HG03039 (cell line): ENCODE measurements around the gene STRADA.
"Not testable (repeated sequence)": the region's sequence is repeated elsewhere in the genome, so short reads cannot be mapped to it uniquely, and the experiment has no call there.

ENCODE experiments used
- ATAC-seq: cut with Tn5 transposase; IDR thresholded peaks from one replicate; pipeline ENCODE4 v1.9.1; 2021; ENCODE audit warnings: mild to moderate bottlenecking, moderate library complexity; ENCODE audit not compliant: unreplicated experiment

Gene STRADA

GRCh38 chr17:63758428-63758827, 16.8 kb upstream of the STRADA start:
- ATAC-seq = no peak

DNA sequence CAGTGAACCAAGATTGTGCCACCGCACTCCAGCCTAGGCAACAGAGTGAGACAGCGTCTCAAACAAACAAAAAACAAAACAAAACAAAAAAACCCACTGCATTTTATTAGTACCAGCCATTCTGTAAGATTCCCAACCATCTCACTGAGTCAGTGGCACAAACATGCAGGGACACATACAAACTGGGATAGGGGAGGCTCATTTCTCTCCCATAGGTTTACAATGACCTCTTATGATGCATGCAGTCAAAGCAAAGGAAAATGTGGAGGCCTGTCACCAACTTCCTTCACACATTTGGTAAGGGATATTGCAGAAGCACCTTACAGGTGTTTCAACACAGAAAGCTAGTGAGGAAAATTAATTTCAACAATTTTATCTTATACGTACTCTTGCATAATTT, 12.4 kb upstream of the STRADA start:
- ATAC-seq = no peak

- ATAC-seq = no peak
Measured at GRCh38 chr17:63753215-63753614, 11.6 kb upstream of the STRADA start.

GRCh38 chr17:63752707-63753106, 11.1 kb upstream of the STRADA start:
- no peak for ATAC-seq

- ATAC-seq = no peak
Measured at GRCh38 chr17:63751806-63752205, 10.2 kb upstream of the STRADA start.

DNA sequence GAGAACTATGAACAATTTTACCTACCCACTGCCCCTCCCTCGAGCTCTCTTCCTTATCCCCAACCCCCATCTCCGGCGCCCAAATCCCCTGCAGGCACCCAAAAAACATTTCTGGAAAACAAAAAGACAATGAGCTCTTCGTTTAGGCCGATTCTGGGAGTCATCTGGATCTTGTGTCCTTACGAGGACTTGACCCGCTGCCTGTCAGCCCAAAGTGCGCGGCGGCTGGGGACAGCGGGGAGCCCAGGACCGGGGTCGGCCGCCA, 524 bp downstream of the STRADA start:
- ATAC-seq = no peak

DNA sequence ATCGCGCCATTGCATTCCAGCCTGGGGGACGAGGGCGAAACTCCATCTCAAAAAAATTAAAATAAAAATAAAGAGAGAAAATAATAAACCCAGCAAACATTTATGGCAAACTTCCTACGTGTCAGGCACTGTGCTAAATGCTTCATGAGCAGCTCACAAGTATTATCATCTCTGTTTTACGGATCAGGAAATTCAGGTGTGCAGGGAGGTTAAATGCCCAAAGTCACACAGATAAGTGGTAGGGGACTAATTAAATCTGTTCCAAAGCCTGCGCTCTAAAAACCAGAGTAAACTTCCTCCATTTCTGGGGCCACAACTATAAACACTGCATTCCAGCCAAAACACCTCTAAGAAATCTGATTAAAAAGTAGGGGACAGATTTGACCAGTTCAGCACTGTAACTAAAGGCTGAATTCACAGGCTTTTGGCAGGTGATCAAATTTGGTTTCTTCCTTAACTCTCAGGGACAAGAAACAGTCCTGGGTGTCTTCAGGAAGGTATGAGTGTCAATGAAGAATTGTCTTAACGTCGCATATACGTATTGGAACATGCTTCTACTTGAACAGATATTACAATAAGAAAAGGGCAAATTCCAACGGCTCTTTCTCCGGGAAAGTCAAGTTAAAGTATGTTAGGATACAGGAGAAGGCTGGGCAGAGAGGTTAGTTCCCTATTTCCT, 996 bp downstream of the STRADA start:
- no peak for ATAC-seq

DNA sequence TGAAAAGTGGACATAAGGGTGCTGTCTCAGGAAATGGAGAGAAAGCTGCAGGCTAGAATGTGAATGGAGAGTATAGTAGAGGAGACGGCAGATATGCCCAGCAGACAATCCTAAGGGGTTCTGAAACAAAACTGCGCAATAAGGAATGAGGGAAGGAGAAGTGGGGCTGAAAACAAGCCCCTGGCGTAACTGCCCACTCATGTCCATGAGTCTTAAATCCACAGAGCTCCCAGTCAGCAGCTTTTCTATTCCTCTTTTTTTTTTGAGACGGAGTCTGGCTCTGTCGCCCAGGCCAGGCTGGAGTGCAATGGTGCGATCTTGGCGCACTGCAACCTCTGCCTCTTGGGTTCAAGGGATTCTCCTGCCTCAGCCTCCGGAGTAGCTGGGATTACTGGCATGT, 5.9 kb downstream of the STRADA start:
- ATAC-seq = no peak

DNA sequence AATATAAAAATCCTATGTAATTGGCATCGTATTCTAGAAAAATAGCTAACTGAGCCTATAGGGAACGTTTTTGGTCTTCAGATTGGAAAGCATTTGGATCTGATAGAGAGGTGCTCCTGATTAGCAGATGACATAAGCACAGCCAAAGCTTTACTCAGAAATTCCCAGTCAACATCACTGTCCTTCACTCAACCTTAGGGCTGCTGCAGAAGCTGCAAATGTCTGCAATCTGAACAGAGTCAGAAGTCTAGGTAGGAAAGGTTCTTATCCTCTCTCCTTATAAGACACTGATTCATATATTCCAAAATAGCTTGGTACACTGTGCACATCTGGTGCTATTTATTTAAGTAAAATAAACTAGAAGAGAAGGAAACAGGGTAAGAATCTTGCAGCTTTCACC, 19.2 kb downstream of the STRADA start:
- ATAC-seq = no peak

DNA sequence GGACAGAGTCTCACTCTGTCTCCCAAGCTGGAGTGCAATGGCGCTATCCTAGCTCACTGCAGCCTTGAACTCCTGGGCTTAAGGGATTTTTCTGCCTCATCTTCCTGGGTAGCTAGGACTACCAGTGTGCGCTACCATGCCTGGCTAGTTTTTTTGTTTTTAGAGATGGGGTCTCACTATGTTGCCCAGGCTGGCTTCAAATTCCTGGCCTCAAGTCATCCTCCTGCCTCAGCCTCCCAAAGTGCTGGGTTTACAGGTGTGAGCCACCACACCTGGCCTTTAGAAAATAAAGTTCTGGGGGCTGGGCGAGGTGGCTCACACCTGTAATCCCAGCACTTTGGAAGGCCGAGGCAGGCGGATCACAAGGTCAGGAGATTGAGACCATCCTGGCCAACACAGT, 21.4 kb downstream of the STRADA start:
- ATAC-seq = not testable (repeated sequence)

DNA sequence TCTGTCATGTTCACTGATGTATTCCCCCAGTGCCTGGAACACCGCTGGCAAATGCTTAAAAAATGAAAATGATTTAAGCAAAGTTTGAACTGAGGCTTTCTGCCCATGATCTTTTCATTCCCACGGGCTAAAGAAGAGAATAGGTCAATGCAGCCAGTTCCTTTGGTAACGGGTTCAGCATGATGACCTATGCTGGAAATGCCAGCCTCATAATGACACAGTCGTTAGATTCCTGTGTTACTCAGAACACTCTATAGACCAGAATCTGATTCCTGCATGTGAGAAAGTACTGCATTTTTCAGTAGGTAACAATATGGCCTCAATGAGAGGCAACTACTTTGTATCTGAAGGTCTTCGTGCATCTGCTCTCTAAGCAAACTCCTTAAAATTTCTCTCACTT, 22.6 kb downstream of the STRADA start:
- no peak for ATAC-seq

- ATAC-seq = no peak
Measured at GRCh38 chr17:63716426-63716825, 25.2 kb downstream of the STRADA start.

- no peak for ATAC-seq
Measured at GRCh38 chr17:63714550-63715277, 26.9 kb downstream of the STRADA start.

- ATAC-seq = no peak
Measured at GRCh38 chr17:63709110-63709509, 32.5 kb downstream of the STRADA start.

GRCh38 chr17:63707151-63707550, 34.4 kb downstream of the STRADA start:
- no peak for ATAC-seq

- no peak for ATAC-seq
Measured at GRCh38 chr17:63706336-63707082, 35.1 kb downstream of the STRADA start.

DNA sequence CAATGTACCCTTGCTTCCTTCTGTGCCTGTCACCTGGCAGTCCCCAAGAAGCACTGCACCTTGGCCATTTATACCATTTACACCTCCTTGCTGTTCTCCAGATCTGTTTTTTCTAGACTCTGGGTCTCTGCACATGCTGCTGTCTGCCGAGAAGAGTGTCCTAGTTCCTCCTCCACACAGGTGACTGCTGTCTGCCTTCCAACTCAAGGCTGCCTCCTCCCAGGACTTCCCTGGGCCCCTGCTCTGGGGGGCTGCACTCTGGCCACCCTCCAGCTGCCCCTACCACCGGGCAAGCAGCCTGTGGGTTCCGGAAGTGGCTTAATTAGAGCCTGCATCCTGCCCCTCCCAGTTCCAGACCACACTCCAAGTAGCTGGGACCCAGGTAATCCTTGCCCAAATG, 35.9 kb downstream of the STRADA start:
- no peak for ATAC-seq

- ATAC-seq = no peak
Measured at GRCh38 chr17:63704836-63705235, 36.8 kb downstream of the STRADA start.

- ATAC-seq = no peak
Measured at GRCh38 chr17:63704259-63704576, 37.4 kb downstream of the STRADA start.

- no peak for ATAC-seq
Measured at GRCh38 chr17:63703556-63704258, 37.9 kb downstream of the STRADA start.

DNA sequence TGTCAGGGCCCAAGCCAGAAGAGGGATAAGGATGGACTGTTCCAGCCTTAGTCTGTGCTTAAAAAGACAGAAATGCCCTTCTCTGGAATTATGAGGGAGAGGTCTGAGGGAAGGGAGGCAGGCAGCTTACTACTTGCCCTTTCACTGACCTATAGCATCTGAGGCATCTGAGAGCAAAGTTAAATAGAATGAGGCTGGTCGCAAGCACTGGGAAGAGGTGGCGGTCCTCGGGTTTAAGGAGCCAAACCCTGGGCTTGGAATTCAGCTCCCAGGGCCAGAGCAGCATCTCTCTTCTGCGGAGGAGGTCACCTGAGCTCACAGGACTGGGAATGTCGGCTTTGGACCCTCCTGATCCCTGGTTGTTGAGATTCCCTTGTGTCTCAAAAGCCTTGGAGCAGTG, 38.6 kb downstream of the STRADA start:
- ATAC-seq = no peak

GRCh38 chr17:63702721-63703015, 38.9 kb downstream of the STRADA start:
- ATAC-seq = no peak
